Measurements from ENCODE around the gene UBE2J2. TPM values are rescaled to one million over a fixed set of nuclear protein-coding genes. Genes with fewer than 3 reads are reported as not detected.

Gene UBE2J2
- polyA plus RNA-seq, 1 donor from 2014 or later: 79.7 TPM

DNA sequence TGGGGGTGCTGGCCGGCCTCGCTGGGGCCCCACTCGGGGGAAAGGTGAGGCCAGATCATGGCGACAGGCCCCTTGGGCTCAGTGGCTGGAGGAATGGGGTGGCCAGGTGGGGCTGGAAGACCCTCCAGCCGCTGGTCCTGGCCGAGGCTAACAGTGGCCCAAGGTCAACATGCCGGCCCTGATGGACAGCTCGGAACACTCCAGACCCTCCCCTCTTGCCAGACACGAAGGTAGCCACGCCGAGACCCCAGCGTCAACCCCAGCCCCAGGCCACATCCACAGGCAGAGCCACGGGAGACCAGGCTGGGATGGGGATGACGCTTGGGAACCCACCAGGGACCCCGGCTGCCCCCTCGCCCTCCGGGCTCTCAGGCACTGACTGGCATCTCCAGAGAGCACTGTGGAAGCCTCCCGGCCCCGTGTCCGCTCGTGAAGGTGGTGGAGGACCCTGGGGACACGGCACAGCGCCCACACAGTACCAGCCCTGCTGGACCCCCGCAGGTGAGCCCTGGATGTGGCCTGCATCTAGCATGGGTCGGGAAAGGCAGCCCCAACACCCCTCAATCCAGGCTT lies 26.2 kb downstream of the UBE2J2 start:
- Histone ChIP-seq H3K9me3 (ENCODE audit: low read length) (no peaks in the 10 kb centered on the region), H2AFZ (ENCODE audit: low read depth, low read length) (no peak overlapping the region), H3K27me3 (ENCODE audit: insufficient read depth, low read depth, low read length) (peaks cover 3% of the 10 kb centered on the region), H4K20me1 (ENCODE audit: insufficient read depth) (no peaks in the 10 kb centered on the region), H3K4me3 (ENCODE audit: low read length) (no peak overlapping the region), H3K9ac (ENCODE audit: low read length) (no peak overlapping the region), H3K27ac (ENCODE audit: low read length) (no peak overlapping the region), H3K9me2 (ENCODE audit: insufficient read depth, low read length) (no peaks in the 10 kb centered on the region), H3F3A (ENCODE audit: insufficient read depth, low read length, poor library complexity, severe bottlenecking) (no peaks in the 10 kb centered on the region), H3K79me2 (replicated peaks; ENCODE audit: insufficient read depth, low read length) (no peaks in the 10 kb centered on the region), H3K4me2 (ENCODE audit: low read length) (no peak overlapping the region), H3K36me3 (ENCODE audit: insufficient read depth, low read length) (no peaks in the 10 kb centered on the region)
- TF ChIP-seq EZH2 (IDR thresholded peaks at IDR 0.05; ENCODE audit: borderline replicate concordance, insufficient read depth, low read length, poor library complexity, severe bottlenecking): no peak
- TF ChIP-seq TAF1 (IDR thresholded peaks at IDR 0.05; ENCODE audit: low read depth): no peak
- no peak for TF ChIP-seq SMC3 (conservative IDR thresholded peaks at IDR 0.05; ENCODE audit: poor library complexity)

DNA sequence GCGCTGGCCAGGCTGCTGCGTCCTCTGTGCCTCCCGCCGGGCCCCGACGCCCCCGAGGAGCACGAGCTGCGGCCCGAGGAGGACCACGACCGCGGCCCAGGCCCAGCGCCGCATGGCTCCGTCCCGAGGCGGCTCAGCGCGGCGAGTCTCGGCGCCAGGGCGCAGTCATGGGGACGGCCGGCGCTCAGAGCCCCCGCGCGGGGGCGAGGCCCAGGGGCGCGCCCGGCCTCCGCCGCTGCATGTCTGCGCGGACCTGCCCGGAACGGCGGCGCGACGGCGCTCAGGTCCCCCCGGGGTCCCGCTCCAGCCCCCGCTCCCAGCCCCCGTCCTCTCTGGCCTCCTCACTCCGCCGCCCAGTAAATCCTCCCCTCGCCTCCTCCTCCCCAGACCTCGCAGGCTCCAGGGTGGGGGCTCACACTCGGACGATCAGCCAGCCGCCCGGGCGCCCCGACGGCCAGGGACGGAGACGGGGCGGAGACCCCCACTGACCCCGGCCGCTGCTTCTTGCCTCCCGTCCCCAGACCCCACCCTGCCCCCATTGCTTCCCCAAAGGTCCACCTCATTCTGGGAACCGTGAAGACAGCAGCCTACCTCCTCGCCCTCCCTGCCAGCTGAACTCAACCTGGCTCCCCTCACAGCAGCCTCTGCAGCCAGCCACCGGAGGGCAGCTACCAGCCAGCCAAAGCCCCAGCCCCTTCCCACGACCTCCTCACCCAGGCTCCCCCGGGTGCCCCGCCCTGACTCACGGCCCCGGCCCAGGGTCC lies 26.9 kb downstream of the UBE2J2 start, which contains the start of gene C1QTNF12:
Gene C1QTNF12 (minus strand): TSS at position 146 of the 764 bp plus-strand sequence. CDS start 32 bp downstream, at position 114.
- no peak within 1 kb of the TSS for H2AFZ ChIP-seq (ENCODE audit: low read depth, low read length)

More for the DNA sequence above, 26.9 kb downstream of the UBE2J2 start, which contains the start of gene C1QTNF12:
- H3K4me3 ChIP-seq (ENCODE audit: low read length): no peak within 1 kb of the TSS
- no peaks in the 10 kb centered on the region for H3K79me2 ChIP-seq (replicated peaks; ENCODE audit: insufficient read depth, low read length)
- H3K27me3 ChIP-seq (ENCODE audit: insufficient read depth, low read depth, low read length): peaks cover 3% of the 10 kb centered on the region
- no peak within 1 kb of the TSS for H3K4me2 ChIP-seq (ENCODE audit: low read length)
- H4K20me1 ChIP-seq (ENCODE audit: insufficient read depth): no peaks in the 10 kb centered on the region
- TF ChIP-seq POLR2AphosphoS5 (IDR thresholded peaks at IDR 0.05): no peak
- no peak for TF ChIP-seq EZH2 (IDR thresholded peaks at IDR 0.05; ENCODE audit: borderline replicate concordance, insufficient read depth, low read length, poor library complexity, severe bottlenecking)
- no peak for TF ChIP-seq MXI1 (conservative IDR thresholded peaks at IDR 0.05; ENCODE audit: poor library complexity, severe bottlenecking)
- TF ChIP-seq SMC3 (conservative IDR thresholded peaks at IDR 0.05; ENCODE audit: poor library complexity): no peak
- TF ChIP-seq, protein P1, sequence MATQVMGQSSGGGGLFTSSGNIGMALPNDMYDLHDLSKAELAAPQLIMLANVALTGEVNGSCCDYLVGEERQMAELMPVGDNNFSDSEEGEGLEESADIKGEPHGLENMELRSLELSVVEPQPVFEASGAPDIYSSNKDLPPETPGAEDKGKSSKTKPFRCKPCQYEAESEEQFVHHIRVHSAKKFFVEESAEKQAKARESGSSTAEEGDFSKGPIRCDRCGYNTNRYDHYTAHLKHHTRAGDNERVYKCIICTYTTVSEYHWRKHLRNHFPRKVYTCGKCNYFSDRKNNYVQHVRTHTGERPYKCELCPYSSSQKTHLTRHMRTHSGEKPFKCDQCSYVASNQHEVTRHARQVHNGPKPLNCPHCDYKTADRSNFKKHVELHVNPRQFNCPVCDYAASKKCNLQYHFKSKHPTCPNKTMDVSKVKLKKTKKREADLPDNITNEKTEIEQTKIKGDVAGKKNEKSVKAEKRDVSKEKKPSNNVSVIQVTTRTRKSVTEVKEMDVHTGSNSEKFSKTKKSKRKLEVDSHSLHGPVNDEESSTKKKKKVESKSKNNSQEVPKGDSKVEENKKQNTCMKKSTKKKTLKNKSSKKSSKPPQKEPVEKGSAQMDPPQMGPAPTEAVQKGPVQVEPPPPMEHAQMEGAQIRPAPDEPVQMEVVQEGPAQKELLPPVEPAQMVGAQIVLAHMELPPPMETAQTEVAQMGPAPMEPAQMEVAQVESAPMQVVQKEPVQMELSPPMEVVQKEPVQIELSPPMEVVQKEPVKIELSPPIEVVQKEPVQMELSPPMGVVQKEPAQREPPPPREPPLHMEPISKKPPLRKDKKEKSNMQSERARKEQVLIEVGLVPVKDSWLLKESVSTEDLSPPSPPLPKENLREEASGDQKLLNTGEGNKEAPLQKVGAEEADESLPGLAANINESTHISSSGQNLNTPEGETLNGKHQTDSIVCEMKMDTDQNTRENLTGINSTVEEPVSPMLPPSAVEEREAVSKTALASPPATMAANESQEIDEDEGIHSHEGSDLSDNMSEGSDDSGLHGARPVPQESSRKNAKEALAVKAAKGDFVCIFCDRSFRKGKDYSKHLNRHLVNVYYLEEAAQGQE (IDR thresholded peaks at IDR 0.05; ENCODE audit: borderline replicate concordance): no peak
- no peak for TF ChIP-seq EP300 (conservative IDR thresholded peaks at IDR 0.05; ENCODE audit: poor library complexity, severe bottlenecking)
- no peaks in the 10 kb centered on the region for H3K9me2 ChIP-seq (ENCODE audit: insufficient read depth, low read length)
- H3K36me3 ChIP-seq (ENCODE audit: insufficient read depth, low read length): no peaks in the 10 kb centered on the region
- no peaks in the 10 kb centered on the region for H3K9me3 ChIP-seq (ENCODE audit: low read length)
- H3F3A ChIP-seq (ENCODE audit: insufficient read depth, low read length, poor library complexity, severe bottlenecking): no peaks in the 10 kb centered on the region
- H3K9ac ChIP-seq (ENCODE audit: low read length): no peak within 1 kb of the TSS
- H3K27ac ChIP-seq (ENCODE audit: low read length): no peak within 1 kb of the TSS

All from neural cell (in vitro differentiated cells).